ENCODE results near the gene LRRC3.
"Not testable (repeated sequence)": the region's sequence is repeated elsewhere in the genome, so short reads cannot be mapped to it uniquely, and the experiment has no call there.

Gene LRRC3

GRCh38 chr21:44413566-44414290 lies 41.6 kb upstream of the LRRC3 start:
- Histone ChIP-seq H3K36me3 (replicated peaks) (no peaks in the 10 kb centered on the region), H3K4me3 (ENCODE audit: low read depth, low read length) (no peak overlapping the region), H3K27me3 (replicated peaks) (no peaks in the 10 kb centered on the region), H3K27ac (no peak overlapping the region)
- TF ChIP-seq CTCF (IDR thresholded peaks at IDR 0.05; ENCODE audit: low read depth, low read length, missing control alignments), result no peak
- DNase-seq, result no peak
- in situ Hi-C loops (cut with HindIII; ENCODE audit: low pct_ligation_motif_present, low sequenced_read_pairs), result no loop called here

GRCh38 chr21:44414291-44415072 lies 40.8 kb upstream of the LRRC3 start:
- no peak for TF ChIP-seq CTCF (IDR thresholded peaks at IDR 0.05; ENCODE audit: low read depth, low read length, missing control alignments)
- no peaks in the 10 kb centered on the region for H3K27me3 ChIP-seq (replicated peaks)
- H3K36me3 ChIP-seq (replicated peaks), result no peaks in the 10 kb centered on the region
- H3K27ac ChIP-seq, result no peak overlapping the region
- no peak overlapping the region for H3K4me3 ChIP-seq (ENCODE audit: low read depth, low read length)
- DNase-seq, result no peak
- in situ Hi-C loops (cut with HindIII; ENCODE audit: low pct_ligation_motif_present, low sequenced_read_pairs), result no loop called here

- H3K27ac ChIP-seq, result no peak overlapping the region
- TF ChIP-seq CTCF (IDR thresholded peaks at IDR 0.05; ENCODE audit: low read depth, low read length, missing control alignments), result no peak
- in situ Hi-C loops (cut with HindIII; ENCODE audit: low pct_ligation_motif_present, low sequenced_read_pairs), result no loop called here
- no peaks in the 10 kb centered on the region for H3K36me3 ChIP-seq (replicated peaks)
- no peak for DNase-seq
- no peak overlapping the region for H3K4me3 ChIP-seq (ENCODE audit: low read depth, low read length)
- H3K27me3 ChIP-seq (replicated peaks), result no peaks in the 10 kb centered on the region
These were observed 40.0 kb upstream of the LRRC3 start for GRCh38 chr21:44415073-44416025.

GRCh38 chr21:44416193-44416592 lies 39.1 kb upstream of the LRRC3 start:
- no peaks in the 10 kb centered on the region for H3K36me3 ChIP-seq (replicated peaks)
- no peaks in the 10 kb centered on the region for H3K27me3 ChIP-seq (replicated peaks)
- in situ Hi-C loops (cut with HindIII; ENCODE audit: low pct_ligation_motif_present, low sequenced_read_pairs), result no loop called here
- DNase-seq, result no peak
- no peak for TF ChIP-seq CTCF (IDR thresholded peaks at IDR 0.05; ENCODE audit: low read depth, low read length, missing control alignments)
- H3K27ac ChIP-seq, result no peak overlapping the region
- H3K4me3 ChIP-seq (ENCODE audit: low read depth, low read length), result no peak overlapping the region

GRCh38 chr21:44417621-44418107 lies 37.6 kb upstream of the LRRC3 start:
- H3K27ac ChIP-seq; DNase-seq; H3K4me3 ChIP-seq (ENCODE audit: low read depth, low read length); H3K36me3 ChIP-seq (replicated peaks); in situ Hi-C loops (cut with HindIII; ENCODE audit: low pct_ligation_motif_present, low sequenced_read_pairs); H3K27me3 ChIP-seq (replicated peaks): not testable (repeated sequence)
